Activated CD8-positive, alpha-beta memory T cell treated with anti-CD3 and anti-CD28 coated beads for 1 hour (primary cell): ENCODE measurements around the gene TBC1D5.
A peak's percentile ranks its signal among the peaks of the same experiment; 100 is the strongest.
"Not testable (repeated sequence)": the region's sequence is repeated elsewhere in the genome, so short reads cannot be mapped to it uniquely, and the experiment has no call there.

Experiments used
- DNase-seq, 2 donors: peaks; one replicate each; pipeline ENCODE4 v3.0.0-alpha.2; 2020; ENCODE audit warnings: low read depth in 1 of 2; ENCODE audit errors: extremely low read depth in 1 of 2

The TBC1D5 gene

GRCh38 chr3:17742102-17742879 lies at the start of gene TBC1D5:
Gene TBC1D5 (minus strand): TSS chr3:17742631. CDS start chr3:17508570, 234,061 bp downstream.
- DNase-seq: peak; percentile 70 to 81

- no peak for DNase-seq
These were observed 41.0 kb upstream of the TBC1D5 start for GRCh38 chr3:17783426-17783825.

- DNase-seq: no peak
These were observed 40.3 kb upstream of the TBC1D5 start for GRCh38 chr3:17782751-17783150.

GRCh38 chr3:17780369-17780768 lies 37.9 kb upstream of the TBC1D5 start:
- DNase-seq: not testable (repeated sequence)

- not testable (repeated sequence) for DNase-seq
These were observed 37.1 kb upstream of the TBC1D5 start for GRCh38 chr3:17779304-17780250.

- DNase-seq: not testable (repeated sequence)
These were observed 34.9 kb upstream of the TBC1D5 start for GRCh38 chr3:17777326-17777725.

- no peak for DNase-seq
These were observed 32.6 kb upstream of the TBC1D5 start for GRCh38 chr3:17775073-17775472.

GRCh38 chr3:17774180-17774910 lies 31.9 kb upstream of the TBC1D5 start:
- DNase-seq: peak in 1 of 2 donors; percentile 7

GRCh38 chr3:17772556-17772955 lies 30.1 kb upstream of the TBC1D5 start:
- no peak for DNase-seq

- DNase-seq: no peak
These were observed 29.0 kb upstream of the TBC1D5 start for GRCh38 chr3:17771177-17772017.

- DNase-seq: no peak
These were observed 28.3 kb upstream of the TBC1D5 start for GRCh38 chr3:17770682-17771081.

GRCh38 chr3:17765819-17766472 lies 23.5 kb upstream of the TBC1D5 start:
- DNase-seq: no peak

GRCh38 chr3:17761563-17761962 lies 19.1 kb upstream of the TBC1D5 start:
- no peak for DNase-seq

GRCh38 chr3:17759901-17760300 lies 17.5 kb upstream of the TBC1D5 start:
- DNase-seq: no peak

GRCh38 chr3:17755836-17756235 lies 13.4 kb upstream of the TBC1D5 start:
- DNase-seq: no peak

- DNase-seq: no peak
These were observed 11.2 kb upstream of the TBC1D5 start for GRCh38 chr3:17753632-17753992.

- no peak for DNase-seq
These were observed 10.6 kb upstream of the TBC1D5 start for GRCh38 chr3:17752876-17753631.

- DNase-seq: no peak
These were observed 10.0 kb upstream of the TBC1D5 start for GRCh38 chr3:17752436-17752835.

GRCh38 chr3:17749705-17750293 lies 7.4 kb upstream of the TBC1D5 start:
- no peak for DNase-seq
